Measurements from ENCODE around the gene NRG3. TPM values are rescaled to one million over a fixed set of nuclear protein-coding genes. Genes with fewer than 3 reads are reported as not detected.

Gene NRG3
- total and polyA plus RNA-seq, 7 donors = 0.03 to 0.10 TPM; not detected in 5

DNA sequence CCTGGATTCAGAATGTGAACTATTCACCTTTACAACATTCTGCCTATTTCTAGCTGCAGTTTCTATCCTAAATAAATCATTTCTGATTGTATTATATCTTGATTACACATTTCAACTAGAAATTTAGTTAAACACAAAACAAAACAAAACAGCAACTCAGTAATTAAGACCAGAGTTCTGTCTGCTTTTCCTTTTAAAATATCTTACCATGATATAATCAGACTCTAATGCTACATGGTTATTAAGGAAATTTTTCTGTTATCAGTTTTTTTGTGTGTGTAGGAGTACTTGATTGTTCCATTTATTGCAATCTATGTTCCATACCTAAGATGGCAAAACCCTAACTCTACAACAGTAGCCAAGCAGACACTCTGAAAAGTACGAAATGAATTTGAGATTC is 663.3 kb downstream of the NRG3 start:
- H3K4me3 ChIP-seq = no peak overlapping the region
- no peaks in the 10 kb centered on the region for H3K4me1 ChIP-seq
- no peak overlapping the region for H3K27ac ChIP-seq
- no peak for ATAC-seq
- no peaks in the 10 kb centered on the region for H3K27me3 ChIP-seq (ENCODE audit: insufficient read depth in 3 of 3, low read length in 2 of 3)
- DNase-seq = no peak
- intact Hi-C loops (cut with DNase I) = no loop called here
- no peaks in the 10 kb centered on the region for H3K36me3 ChIP-seq (ENCODE audit: insufficient read depth in 1 of 2, low read depth in 1 of 2)
- no peaks in the 10 kb centered on the region for H3K9me3 ChIP-seq
- TF ChIP-seq, protein P1, sequence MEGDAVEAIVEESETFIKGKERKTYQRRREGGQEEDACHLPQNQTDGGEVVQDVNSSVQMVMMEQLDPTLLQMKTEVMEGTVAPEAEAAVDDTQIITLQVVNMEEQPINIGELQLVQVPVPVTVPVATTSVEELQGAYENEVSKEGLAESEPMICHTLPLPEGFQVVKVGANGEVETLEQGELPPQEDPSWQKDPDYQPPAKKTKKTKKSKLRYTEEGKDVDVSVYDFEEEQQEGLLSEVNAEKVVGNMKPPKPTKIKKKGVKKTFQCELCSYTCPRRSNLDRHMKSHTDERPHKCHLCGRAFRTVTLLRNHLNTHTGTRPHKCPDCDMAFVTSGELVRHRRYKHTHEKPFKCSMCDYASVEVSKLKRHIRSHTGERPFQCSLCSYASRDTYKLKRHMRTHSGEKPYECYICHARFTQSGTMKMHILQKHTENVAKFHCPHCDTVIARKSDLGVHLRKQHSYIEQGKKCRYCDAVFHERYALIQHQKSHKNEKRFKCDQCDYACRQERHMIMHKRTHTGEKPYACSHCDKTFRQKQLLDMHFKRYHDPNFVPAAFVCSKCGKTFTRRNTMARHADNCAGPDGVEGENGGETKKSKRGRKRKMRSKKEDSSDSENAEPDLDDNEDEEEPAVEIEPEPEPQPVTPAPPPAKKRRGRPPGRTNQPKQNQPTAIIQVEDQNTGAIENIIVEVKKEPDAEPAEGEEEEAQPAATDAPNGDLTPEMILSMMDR (IDR thresholded peaks at IDR 0.05) = no peak
- WGBS, 3 donors = 70 to 89% (median 76%) methylated on average over 1 of the region's 1 CpG

DNA sequence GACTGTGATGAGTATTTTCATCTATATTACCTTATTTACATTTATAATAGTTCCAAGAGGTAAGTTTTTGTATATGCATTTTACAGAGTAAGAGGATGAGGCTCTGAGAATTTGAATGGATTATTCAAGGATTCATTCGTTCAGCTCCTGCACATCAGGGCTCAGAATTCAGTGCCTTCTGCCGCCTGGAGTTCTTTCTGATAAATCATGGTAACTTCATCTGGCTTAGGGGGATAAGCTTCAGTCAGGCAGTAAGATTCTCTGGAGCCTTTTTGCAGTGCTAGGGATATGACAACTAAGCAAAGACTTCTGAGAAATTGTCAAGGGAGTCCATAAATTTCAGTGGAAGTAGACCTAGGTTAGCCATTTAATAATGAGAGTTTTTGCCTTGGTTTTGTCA is 668.6 kb downstream of the NRG3 start:
- intact Hi-C loops (cut with DNase I) = no loop called here
- TF ChIP-seq, protein P1 (IDR thresholded peaks at IDR 0.05) = no peak
- Histone ChIP-seq H3K4me1 (no peaks in the 10 kb centered on the region), H3K4me3 (no peak overlapping the region), H3K27me3 (ENCODE audit: insufficient read depth in 3 of 3, low read length in 2 of 3) (no peaks in the 10 kb centered on the region), H3K9me3 (no peaks in the 10 kb centered on the region), H3K27ac (no peak overlapping the region), H3K36me3 (ENCODE audit: insufficient read depth in 1 of 2, low read depth in 1 of 2) (no peaks in the 10 kb centered on the region)
- 31 to 42% (median 32%) methylated on average over 2 of the region's 2 CpGs for WGBS, 3 donors
- DNase-seq (no peak), ATAC-seq (no peak)

DNA sequence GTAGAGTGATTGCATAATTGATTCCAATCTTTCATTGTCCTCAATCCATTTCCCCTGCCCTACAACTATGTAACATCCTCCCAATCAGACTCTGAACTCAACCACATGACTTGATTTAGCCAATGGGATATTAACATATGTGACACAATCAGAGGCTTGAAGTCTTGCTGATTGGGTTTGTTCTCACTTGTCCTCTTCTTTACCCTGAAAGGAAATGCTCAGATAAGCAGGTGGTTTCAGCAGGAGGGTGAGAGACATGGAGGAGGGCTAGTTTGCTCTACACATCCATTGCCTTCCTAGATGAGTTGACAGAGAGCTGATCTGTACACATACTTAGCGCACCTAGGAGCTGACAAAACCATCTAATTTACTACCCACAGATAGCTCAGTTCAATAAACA is 669.4 kb downstream of the NRG3 start:
- TF ChIP-seq, protein P1 (IDR thresholded peaks at IDR 0.05) = no peak
- WGBS, 3 donors = 88 to 96% (median 88%) methylated on average over 1 of the region's 1 CpG
- ATAC-seq (no peak), DNase-seq (no peak)
- H3K27me3 ChIP-seq (ENCODE audit: insufficient read depth in 3 of 3, low read length in 2 of 3) = no peaks in the 10 kb centered on the region
- H3K27ac ChIP-seq = no peak overlapping the region
- H3K4me3 ChIP-seq = no peak overlapping the region
- intact Hi-C loops (cut with DNase I) = no loop called here
- H3K36me3 ChIP-seq (ENCODE audit: insufficient read depth in 1 of 2, low read depth in 1 of 2) = no peaks in the 10 kb centered on the region
- H3K4me1 ChIP-seq = no peaks in the 10 kb centered on the region
- H3K9me3 ChIP-seq = no peaks in the 10 kb centered on the region

DNA sequence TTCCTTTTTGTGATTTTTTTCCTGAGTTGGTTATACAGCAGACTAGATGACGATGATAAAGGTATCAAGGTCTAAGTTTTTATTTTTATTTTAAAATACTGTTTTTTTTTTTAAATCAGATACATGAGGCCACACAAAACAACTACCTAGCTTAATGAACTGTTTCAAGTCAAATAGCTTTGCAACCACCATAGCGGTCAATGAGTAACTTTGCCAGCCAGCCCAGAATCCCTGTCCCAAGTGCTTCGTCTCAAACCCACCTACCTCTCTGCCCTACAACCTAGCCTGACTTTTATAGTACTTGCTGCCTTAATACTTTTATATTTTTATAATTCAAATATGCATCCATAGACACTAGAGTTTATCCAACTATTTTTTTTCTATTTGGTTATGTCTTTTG is 676.5 kb downstream of the NRG3 start:
- TF ChIP-seq, protein P1 (IDR thresholded peaks at IDR 0.05) = no peak
- H3K4me1 ChIP-seq = no peaks in the 10 kb centered on the region
- no peaks in the 10 kb centered on the region for H3K9me3 ChIP-seq
- 55 to 64% (median 62%) methylated on average over 3 of the region's 3 CpGs for WGBS, 3 donors
- no peaks in the 10 kb centered on the region for H3K27me3 ChIP-seq (ENCODE audit: insufficient read depth in 3 of 3, low read length in 2 of 3)
- H3K27ac ChIP-seq = no peak overlapping the region
- DNase-seq (no peak), ATAC-seq (no peak)
- no peak overlapping the region for H3K4me3 ChIP-seq
- no peaks in the 10 kb centered on the region for H3K36me3 ChIP-seq (ENCODE audit: insufficient read depth in 1 of 2, low read depth in 1 of 2)
- intact Hi-C loops (cut with DNase I) = no loop called here

DNA sequence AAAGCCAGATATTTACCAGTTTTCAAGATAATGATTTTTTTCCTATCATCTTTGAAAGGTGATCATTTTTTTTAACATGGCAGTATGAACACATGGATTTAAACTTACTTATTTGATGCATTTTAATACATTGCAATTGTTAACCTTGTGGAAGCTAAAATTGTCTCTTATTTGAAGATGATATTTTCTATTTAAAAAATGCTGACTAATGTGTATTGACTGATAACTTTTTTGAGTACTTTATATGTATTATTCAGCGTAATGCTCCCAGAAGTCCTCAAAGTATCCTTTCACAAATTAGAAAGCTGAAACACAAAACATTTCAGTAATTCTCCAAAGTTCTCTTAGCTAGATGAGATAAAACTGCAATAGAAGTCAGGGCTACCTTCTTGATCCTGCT is 677.3 kb downstream of the NRG3 start:
- Histone ChIP-seq H3K27me3 (ENCODE audit: insufficient read depth in 3 of 3, low read length in 2 of 3) (no peaks in the 10 kb centered on the region), H3K36me3 (ENCODE audit: insufficient read depth in 1 of 2, low read depth in 1 of 2) (no peaks in the 10 kb centered on the region), H3K4me3 (no peak overlapping the region), H3K9me3 (no peaks in the 10 kb centered on the region), H3K27ac (no peak overlapping the region), H3K4me1 (no peaks in the 10 kb centered on the region)
- intact Hi-C loops (cut with DNase I) = no loop called here
- TF ChIP-seq, protein P1 (IDR thresholded peaks at IDR 0.05) = no peak
- ATAC-seq (no peak), DNase-seq (no peak)
- WGBS, 3 donors = 86 to 95% (median 93%) methylated on average over 1 of the region's 1 CpG
